G401.6 (cell line): Measurements from ENCODE around the gene CTNNA2.

Experiments used
- FAIRE-seq: peaks from 2 replicates; lab custom pipeline; 2012; peaks lifted over from hg19 to GRCh38; lab: Jason Lieb, UNC

CTNNA2 gene

DNA sequence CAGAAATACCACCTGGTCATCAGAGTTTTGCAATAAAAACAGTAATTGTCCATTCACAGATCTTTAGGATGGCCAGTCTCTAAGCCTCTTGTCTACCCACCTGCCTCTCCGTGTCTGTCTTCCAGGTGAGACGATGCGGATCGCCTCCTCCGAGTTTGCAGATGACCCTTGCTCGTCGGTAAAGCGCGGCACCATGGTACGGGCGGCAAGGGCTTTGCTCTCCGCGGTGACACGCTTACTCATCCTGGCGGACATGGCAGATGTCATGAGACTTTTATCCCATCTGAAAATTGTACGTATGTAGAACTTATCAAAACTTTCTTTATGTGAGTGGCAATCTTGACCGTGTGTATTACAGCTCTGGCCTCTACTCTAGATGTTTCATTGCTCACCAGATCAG, 345.0 kb downstream of the CTNNA2 start:
- FAIRE-seq = no peak

DNA sequence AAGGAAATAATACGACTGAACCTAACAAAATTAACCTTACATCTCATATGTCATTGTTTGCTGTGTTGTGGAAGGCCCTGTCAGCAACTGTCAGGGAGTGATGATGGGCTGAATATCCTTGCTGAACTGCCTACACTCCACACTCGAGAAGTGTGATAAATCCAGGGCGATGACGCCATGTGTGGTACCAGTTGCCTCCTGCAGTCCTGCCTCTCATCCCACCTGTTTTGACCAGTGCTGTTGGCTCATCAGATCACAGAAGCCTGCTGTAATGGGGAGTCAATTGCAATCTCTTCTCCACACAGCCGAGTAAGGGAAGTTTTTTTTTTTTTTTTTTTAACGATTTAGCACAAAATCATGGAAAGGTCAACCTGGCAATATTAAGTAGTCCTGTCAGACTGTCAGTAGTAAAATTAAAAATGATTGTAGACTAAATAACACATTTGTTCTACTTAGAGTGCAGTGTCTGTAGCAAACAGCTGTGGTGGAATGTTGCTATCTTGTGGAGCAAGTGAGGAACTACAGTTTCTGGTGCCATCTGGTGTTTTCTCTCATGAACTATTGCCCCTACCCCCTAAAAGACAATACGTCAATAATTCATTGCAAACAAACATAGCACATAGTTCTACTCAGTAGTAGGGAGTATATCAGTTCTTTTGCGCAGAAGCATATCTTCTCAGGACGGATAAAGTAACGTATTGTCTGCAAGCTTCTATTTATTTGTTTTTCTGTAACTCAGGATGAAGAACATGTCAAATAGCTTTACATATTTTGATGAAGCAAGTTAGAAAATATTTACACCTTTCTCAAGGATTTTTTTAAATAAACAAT, 347.6 kb downstream of the CTNNA2 start:
- FAIRE-seq = no peak

DNA sequence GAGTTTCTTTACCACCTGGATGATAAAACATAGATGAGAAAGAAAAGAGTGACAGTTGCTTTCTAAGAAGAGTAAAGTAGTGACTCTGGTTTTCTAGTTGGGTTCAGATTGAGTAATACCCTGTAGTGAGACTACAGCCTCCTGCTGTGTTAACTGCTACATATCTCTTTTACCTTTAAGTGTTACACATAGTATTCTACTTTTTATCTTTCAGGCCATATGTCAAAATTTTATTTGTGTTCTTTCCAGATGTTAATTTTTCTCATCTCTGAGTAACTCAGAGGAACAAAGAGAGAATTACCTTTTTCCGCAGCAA, 348.2 kb downstream of the CTNNA2 start:
- FAIRE-seq = no peak

DNA sequence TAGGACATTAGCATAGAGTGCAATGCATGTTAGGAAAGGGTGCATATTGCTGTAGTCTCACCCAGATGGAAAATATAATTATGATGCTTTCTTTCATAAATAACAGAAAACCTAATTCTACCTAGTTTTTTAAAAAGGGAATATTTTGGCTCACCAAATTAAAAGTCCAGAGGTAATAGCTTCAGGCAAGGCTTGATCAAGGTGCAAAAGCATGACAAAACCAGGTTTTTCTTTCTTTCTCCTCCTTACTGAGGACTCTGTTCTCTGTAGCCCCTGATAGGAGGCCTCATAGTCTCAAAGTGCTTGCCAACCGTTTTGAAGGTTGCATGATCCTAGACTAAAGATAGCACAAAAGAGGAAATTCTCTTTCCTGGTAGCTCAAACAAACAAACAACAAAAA, 349.9 kb downstream of the CTNNA2 start:
- no peak for FAIRE-seq

GRCh38 chr2:79872656-79873055, 359.8 kb downstream of the CTNNA2 start:
- no peak for FAIRE-seq

DNA sequence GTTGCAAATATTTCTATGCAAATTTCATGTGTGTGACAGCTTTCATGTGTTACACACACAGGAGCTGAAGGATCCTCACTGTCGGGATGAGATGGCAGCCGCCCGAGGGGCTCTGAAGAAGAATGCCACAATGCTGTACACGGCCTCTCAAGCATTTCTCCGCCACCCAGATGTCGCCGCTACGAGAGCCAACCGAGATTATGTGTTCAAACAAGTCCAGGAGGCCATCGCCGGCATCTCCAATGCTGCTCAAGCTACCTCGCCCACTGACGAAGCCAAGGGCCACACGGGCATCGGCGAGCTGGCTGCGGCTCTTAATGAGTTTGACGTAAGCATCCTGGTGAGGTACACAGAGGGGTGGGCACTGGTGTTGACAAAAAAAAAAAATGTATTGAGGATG, 361.2 kb downstream of the CTNNA2 start:
- FAIRE-seq = no peak

DNA sequence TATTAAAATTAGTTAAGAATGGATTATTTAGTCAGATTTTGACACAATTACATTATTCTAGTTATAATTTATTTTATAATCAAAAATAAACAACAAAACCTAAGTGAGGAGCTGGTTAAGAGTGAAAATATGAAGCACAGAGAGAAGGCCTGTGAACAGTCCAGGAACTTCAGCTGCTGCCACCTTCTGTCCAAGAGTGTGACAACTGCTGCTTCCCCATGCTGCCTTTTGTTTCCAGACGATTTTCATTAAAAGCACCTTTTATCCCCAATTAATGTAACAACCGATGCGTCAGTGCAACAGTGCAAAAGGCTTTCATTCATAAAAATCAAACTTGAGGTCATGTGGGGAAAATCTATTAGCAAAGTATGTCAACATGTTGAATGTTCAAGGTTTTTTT, 363.6 kb downstream of the CTNNA2 start:
- FAIRE-seq = peak; percentile 34

DNA sequence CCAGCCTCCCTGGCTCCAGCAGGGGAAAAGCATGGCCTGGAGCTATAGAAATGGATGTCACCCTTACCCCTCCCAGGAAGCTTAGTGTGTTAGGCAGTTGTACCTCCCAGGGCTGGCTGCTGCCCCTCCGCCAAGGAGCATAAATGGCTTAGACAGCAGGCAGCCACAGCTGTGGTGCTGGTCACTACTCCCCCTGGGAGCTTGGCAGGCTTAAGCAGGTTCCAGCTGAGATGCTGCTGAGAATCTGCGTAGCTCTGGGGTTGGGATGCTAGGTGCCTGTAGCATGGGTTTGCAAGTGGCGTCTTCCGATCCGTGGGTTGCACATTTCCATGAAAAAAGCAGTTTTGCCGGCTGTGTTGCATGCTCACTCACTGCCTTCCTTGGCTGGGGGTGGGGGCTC, 369.7 kb downstream of the CTNNA2 start:
- no peak for FAIRE-seq

GRCh38 chr2:79887747-79888374, 375.0 kb downstream of the CTNNA2 start:
- FAIRE-seq = peak; percentile 57

GRCh38 chr2:79892123-79892522, 379.3 kb downstream of the CTNNA2 start:
- FAIRE-seq = no peak

GRCh38 chr2:79899196-79899595, 386.3 kb downstream of the CTNNA2 start:
- FAIRE-seq = no peak

DNA sequence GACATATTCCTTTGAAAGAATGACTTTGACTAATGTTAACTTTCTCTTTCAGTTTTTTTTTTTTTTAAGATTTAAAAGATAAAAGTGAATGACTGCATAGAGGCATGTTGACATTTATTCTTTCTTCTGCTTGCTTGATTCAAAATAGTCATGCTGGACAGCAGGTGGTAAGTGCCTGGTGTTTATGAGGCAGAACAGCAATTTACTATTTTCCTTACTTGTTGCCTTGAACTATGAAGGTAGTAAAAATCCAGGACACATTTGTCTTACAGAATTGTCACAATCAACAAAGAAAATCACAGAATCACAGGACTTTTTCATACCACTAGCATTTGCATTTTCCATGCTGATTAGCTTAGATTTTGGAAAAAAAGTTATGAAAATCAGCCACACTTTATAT, 388.3 kb downstream of the CTNNA2 start:
- no peak for FAIRE-seq

GRCh38 chr2:79903222-79904000, 390.6 kb downstream of the CTNNA2 start:
- no peak for FAIRE-seq

DNA sequence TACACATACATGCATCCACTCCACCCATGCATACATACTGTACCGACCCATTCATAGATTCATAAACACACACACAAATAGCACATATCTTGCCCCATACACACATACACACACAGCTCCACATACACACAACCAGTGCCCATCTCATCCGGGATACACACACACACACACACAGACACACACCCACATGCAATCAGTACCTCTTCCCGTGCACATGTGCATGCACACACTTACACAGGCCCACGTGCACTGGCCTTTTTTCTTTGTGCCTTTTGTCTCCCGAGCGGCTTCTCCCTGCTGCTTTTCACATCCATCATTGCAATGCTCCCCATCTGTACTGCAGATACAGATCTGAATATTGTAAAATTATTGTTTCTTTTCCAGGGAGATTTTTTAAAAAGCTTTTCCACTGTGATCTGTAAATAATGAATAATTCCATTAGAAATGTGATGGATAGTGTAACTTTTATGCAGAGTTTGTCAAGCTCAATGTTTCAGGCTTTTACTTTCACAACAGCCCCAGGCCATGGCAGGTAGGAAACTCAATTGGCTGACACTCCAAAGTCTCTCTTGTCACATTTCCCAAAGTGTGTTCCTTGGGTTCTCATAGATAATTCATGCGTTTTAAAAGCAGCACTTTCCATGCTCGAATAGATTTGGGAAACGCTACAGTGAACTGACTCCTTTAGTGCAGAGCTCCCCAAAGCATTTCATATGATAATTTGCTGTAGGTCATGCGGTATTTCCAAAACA, 393.5 kb downstream of the CTNNA2 start:
- FAIRE-seq = no peak

GRCh38 chr2:79909521-79909920, 396.7 kb downstream of the CTNNA2 start:
- FAIRE-seq = no peak

DNA sequence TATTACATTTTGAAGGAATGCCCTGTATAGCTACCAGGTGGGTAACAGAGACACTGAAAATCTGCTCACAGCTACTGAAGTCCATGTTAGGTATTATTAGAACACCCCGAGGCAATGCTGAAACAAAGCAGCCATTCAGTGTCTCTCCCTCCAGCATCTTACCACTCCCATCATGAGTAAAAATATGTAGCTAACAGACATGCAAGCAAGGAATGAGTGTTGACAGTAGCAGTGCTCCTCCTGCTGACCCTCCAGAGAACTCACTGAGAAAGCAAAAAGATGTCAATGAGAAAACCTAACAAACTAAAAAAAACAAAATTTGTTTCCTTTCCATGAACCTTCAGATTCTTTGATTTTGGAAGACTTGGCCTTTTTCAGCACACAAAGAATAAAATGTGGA, 397.8 kb downstream of the CTNNA2 start:
- FAIRE-seq = no peak

DNA sequence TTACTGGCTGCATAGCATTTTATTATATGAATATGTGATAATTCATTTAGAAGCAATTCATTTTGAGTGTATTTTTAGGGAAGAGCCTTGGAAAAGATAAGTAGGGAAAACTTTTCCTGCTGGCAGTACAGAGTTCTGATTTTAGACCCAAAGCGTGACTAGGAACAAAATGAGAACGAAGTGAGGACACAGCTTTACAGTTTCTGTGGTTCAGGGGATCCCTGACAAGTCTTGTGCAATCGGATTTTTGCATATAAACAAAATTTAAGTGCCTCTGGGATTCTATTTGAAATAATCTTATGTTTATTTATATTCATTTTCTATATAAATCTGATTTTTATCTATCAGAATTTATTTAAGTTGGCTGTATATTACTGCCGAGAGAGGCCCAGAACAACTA, 402.6 kb downstream of the CTNNA2 start:
- no peak for FAIRE-seq

DNA sequence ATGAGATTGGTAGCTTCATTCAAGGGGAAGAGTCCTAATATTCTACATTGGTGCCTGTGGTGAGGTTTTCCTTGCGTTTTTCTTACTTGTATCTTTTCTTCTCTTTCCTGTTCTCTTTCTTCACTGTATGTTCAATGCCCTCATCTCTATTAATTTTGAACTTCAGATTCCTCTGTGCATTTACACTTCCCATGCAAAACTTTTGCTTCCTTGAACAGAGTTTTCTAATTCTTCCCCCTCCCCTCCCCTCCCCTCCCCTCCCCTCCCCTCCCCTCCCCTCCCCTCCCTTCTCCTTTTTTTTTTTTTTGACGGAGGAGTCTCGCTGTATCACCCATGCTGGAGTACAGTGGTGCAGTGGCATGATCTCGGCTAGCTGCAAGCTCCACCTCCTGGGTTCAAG, 403.4 kb downstream of the CTNNA2 start:
- FAIRE-seq = no peak

DNA sequence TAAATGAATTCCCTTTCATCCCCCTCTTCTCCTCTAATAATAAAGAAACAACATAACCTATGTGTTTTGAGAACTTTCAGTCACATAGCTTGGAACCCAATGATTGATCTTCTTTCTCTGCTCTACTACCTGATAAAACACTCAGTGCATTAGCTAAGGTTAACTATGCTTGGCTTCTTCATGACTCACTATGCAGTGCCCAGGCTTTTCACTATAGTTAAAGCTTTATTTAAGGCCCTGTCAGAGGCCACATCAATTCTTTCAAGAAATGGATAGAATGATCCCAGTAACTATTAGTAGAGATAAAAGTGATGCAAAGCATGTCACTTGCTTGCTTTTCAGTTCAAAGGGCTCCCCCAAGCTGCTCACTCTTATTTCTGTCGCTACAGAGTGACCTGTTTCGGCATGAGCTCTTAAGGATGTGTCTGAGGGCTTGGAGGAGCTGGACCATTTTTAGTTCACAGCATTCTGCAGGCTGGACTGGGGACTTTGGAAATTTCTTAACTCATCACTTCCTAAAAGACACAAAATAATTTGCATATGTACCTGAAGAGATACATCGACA, 407.7 kb downstream of the CTNNA2 start:
- no peak for FAIRE-seq

- FAIRE-seq = no peak
Measured at GRCh38 chr2:79929624-79930023, 416.8 kb downstream of the CTNNA2 start.

DNA sequence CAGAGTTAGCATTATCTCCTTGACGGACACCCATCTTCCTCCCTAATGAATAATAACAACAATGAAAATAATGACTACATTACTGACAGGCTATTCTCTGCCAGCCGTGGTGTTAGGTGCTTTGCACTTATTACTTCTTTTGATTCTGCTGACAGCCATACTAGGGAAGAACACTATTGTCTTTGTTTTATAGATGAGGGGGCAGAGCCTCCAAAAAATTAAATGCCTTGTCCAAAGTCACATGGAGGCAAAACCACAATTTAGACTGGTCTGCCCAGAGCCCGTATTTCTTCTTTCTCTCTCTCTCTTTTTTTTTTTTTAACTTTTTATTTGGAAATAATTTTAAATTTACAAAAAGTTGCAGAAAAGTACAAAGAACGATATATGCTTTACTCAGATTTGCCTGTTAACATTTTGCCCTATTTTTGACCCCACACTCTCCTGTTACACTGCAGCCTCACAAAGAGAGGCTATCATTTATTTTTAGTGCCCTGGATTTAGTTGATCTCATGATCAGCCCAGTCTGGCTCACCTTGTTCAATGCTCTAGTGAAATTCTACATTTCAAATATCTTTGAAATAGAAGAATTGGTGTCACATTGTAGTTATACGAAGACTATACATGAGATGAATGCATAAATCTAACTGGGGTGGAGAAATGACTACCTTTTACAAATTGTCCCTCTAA, 422.3 kb downstream of the CTNNA2 start:
- FAIRE-seq = no peak
